HepG2 (cell line): ENCODE measurements around the gene AQP7. TPM values are rescaled to one million over a fixed set of nuclear protein-coding genes. Genes with fewer than 3 reads are reported as not detected.

Experiments used
- ARID4A ChIP-seq: sonication (generic); formaldehyde crosslinking; IDR thresholded peaks from 2 replicates; pipeline ENCODE4 v1.5.0; 2020; ENCODE audit warnings: mild to moderate bottlenecking, missing genetic modification reagents, borderline replicate concordance
- CEBPG ChIP-seq: IDR thresholded peaks from 2 replicates; pipeline ENCODE4 v1.6.1; 2016
- HDAC1 ChIP-seq: sonication (generic); formaldehyde crosslinking; IDR thresholded peaks from 2 replicates; pipeline ENCODE4 v1.5.1; 2020; ENCODE audit warnings: mild to moderate bottlenecking, missing genetic modification reagents
- HNF1B ChIP-seq: sonication (generic); formaldehyde crosslinking; IDR thresholded peaks from 2 replicates; pipeline ENCODE4 v1.5.1; 2020; ENCODE audit warnings: mild to moderate bottlenecking, moderate library complexity, missing genetic modification reagents
- HNF4A ChIP-seq: sonication (generic); formaldehyde crosslinking; IDR thresholded peaks from 2 replicates; pipeline ENCODE4 v1.4.0; 2020; ENCODE audit warnings: missing genetic modification reagents
- IKZF5 ChIP-seq: IDR thresholded peaks from 2 replicates; pipeline ENCODE4 v1.6.1; 2018; ENCODE audit warnings: missing genetic modification reagents, mild to moderate bottlenecking, missing compliant biosample characterization
- LCORL ChIP-seq, 2 experiments: fragments of 450-650 bp in 1 of 2; sonication (generic) in 1 of 2; formaldehyde crosslinking in 1 of 2; IDR thresholded peaks; 2 replicates each; pipeline versions ENCODE4 v1.5.0 to v1.6.1; 2017 to 2020; ENCODE audit warnings: antibody characterized with exemption in 1 of 2, missing genetic modification reagents in 1 of 2
- RCOR2 ChIP-seq: IDR thresholded peaks from 2 replicates; pipeline ENCODE4 v1.6.1; 2016; ENCODE audit warnings: missing biosample characterization, missing genetic modification reagents
- THAP11 ChIP-seq: IDR thresholded peaks from 2 replicates; pipeline ENCODE4 v1.6.1; 2016; ENCODE audit warnings: missing biosample characterization, missing genetic modification reagents
- YEATS2 ChIP-seq: sonication (generic); formaldehyde crosslinking; IDR thresholded peaks from 2 replicates; pipeline ENCODE4 v1.4.0; 2020; ENCODE audit warnings: missing genetic modification reagents, borderline replicate concordance
- ZNF501 ChIP-seq: sonication (generic); formaldehyde crosslinking; IDR thresholded peaks from 2 replicates; pipeline ENCODE4 v1.5.1; 2020; ENCODE audit warnings: mild to moderate bottlenecking, moderate library complexity, missing genetic modification reagents
- polyA plus RNA-seq, 8 experiments: library from polyadenylated mRNA; depleted of rRNA in 3 of 8; stranded (reverse) in 7 of 8; unstranded in 1 of 8; fragments of >200 nt; fragmentation: Illumina TruSeq in 4 of 8; extraction: Trizol in 4 of 8; gene quantifications; 2 replicates each; pipeline versions ENCODE4 v1.2.1 to v1.2.3, GENCODE V29; 2011 to 2016; ENCODE audit warnings: low read depth in 4 of 8, missing spikeins in 1 of 8, mixed read lengths in 1 of 8; ENCODE audit not compliant: insufficient read depth in 1 of 8
- total RNA-seq, 5 experiments: library from RNA; depleted of rRNA; stranded (reverse); fragments of >200 nt; fragmentation: Illumina TruSeq; extraction: Trizol; gene quantifications; 2 replicates each; pipeline ENCODE4 v1.2.3, GENCODE V29; 2016; ENCODE audit warnings: low read depth in 1 of 5
- TF ChIP-seq, protein P1 (sequence below): sonication (generic); formaldehyde crosslinking; IDR thresholded peaks from 2 replicates; pipeline ENCODE4 v1.4.0; 2020; ENCODE audit warnings: missing genetic modification reagents, borderline replicate concordance

Gene AQP7
- total and polyA plus RNA-seq, 2 of the 13 experiments (the other 11 are each of a cell fraction or from before 2014, with no cell fraction given) = 1.9 to 2.1 TPM

DNA sequence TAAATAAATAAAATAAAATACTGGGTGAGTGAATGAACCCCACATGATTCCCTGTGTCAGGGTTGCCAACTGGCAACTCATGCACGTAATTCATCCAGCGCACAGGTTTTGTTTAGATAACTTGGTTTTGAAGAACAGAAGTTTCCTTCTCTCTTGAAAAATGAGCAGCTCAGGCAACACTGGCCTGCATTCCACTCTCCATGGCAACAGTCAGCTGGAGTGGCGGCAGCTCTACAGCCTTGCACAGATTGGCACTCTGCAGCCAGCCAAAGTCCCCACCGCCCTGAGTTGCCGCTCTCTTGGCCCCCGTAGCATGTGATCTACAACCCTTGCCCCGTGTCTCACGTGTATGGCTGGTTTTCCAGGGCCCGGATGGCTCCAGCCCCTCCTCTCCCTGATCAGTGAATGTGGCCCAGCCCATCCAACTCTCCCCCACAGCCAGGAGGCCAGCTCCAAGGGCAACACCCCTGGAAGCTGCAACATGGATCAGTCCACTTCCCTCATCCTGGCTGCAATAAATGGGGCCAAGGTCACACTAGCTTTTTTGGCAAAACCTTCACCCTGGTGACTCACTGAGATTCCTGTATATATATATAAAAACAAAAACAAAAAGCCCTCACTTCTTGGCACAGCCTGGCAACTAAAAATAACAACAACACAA is 11.1 kb downstream of the AQP7 start (continued):
- TF ChIP-seq, protein P1, sequence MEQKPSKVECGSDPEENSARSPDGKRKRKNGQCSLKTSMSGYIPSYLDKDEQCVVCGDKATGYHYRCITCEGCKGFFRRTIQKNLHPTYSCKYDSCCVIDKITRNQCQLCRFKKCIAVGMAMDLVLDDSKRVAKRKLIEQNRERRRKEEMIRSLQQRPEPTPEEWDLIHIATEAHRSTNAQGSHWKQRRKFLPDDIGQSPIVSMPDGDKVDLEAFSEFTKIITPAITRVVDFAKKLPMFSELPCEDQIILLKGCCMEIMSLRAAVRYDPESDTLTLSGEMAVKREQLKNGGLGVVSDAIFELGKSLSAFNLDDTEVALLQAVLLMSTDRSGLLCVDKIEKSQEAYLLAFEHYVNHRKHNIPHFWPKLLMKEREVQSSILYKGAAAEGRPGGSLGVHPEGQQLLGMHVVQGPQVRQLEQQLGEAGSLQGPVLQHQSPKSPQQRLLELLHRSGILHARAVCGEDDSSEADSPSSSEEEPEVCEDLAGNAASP (CRISPR knock-in tag) = peak; percentile 22; the same call in 1 of the 2 replicates
- TF ChIP-seq HNF4A = peak; percentile 70
- peak; percentile 63; the same call in 1 of the 2 replicates for TF ChIP-seq IKZF5 (CRISPR knock-in tag)
- peak; percentile 47; the same call in 1 of the 2 replicates for TF ChIP-seq YEATS2 (CRISPR knock-in tag)
- TF ChIP-seq THAP11 (CRISPR knock-in tag) = peak; percentile 48; the same call in 1 of the 2 replicates
- peak; percentile 87 for TF ChIP-seq HNF1B (CRISPR knock-in tag)
- TF ChIP-seq HDAC1 (CRISPR knock-in tag) = peak; percentile 67; the same call in 1 of the 2 replicates
- TF ChIP-seq ARID4A (CRISPR knock-in tag) = peak; percentile 81; the same call in 1 of the 2 replicates
- TF ChIP-seq RCOR2 (CRISPR knock-in tag) = 0 out of 2 replicates have a peak, but pooled peaks have one; percentile 25
- peak; percentile 71 for TF ChIP-seq LCORL (IDR thresholded peaks at IDR 0.05)
- TF ChIP-seq LCORL (CRISPR knock-in tag; IDR thresholded peaks at IDR 0.05) = peak; percentile 85
- 0 out of 2 replicates have a peak, but pooled peaks have one; percentile 62 for TF ChIP-seq ZNF501 (CRISPR knock-in tag)
- peak; percentile 36; the same call in 1 of the 2 replicates for TF ChIP-seq CEBPG
